Stimulated activated CD8-positive, alpha-beta memory T cell treated with anti-CD3 and anti-CD28 coated beads, Interleukin-4, amount 100 ng/mL, for 1 hour (primary cell): ENCODE measurements around the gene SCUBE2.

Experiments
- DNase-seq, 2 donors: peaks; one replicate each; pipeline ENCODE4 v3.0.0-alpha.2; 2020; ENCODE audit warnings: low read depth in 2 of 2, low spot score in 1 of 2

SCUBE2 gene

DNA sequence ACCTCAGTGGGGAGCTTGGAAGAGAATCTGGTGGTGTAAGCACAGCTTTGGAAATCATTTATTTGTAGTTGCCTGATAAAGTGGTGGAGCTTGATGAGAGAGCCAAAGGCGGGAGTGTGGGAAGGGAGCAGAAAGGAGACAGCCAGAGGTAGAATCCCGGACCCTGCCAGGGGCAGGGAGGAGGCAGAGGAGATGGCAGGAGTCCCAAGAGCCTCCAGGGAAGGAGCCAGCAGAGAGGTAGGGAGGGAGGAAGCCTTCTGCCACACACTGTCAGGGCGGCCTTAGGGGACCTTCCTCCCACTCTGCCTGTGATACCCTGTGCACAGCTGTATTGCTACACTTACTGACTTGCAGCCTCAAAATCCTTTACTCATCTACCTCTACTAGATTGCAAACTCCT is 15.4 kb downstream of the SCUBE2 start:
- DNase-seq: no peak

DNA sequence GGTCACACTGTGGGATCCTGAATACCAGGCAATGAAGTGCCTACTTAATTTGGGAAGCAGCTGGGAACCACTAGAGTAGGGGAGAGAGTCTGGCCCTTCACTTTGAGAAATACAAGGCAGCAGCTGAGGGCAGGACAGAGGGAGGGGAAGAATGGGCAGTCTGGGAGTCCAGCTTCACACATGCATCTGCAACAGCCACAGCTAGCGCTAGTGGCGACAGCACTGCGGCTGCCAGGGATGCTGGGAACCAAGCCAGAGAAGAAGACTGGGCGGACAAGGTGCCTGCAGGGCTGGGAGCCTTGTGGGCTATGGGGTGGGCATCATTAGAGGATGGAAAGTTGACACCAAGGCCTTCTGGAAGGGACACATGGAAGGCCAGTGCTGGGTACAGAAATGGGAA is 15.8 kb downstream of the SCUBE2 start:
- DNase-seq: no peak

DNA sequence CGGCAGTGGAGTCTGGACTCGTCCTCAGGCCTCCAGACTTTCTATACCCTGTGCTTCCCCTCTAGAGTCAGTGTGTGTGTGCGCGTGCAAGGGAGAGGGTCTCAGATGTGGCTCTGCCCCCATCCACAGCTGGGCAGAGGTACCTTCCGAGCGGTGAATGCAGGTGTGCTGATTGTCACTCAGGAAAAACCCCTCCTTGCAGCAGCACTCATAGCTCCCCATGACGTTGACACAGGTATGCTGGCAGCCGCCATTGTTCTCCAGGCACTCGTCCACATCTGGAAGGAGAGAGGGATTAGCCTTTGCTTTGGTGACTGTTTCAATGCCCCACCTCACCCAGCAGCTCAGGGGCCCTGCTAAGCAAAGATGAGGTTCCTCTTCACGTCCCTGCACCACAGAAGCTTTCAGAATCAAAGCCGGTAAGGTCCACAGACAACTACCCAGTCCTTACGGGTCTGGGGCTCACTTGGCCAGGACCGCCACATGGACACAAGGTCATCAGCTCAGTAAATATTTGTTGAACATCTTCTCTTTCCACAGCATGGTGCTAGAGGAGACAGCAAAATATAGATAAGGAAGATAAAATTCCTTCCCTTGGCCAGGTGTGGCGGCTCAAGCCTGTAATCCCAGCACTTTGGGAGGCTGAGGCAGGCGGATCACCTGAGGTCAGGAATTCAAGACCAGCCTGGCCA is 16.9 kb downstream of the SCUBE2 start:
- DNase-seq: no peak

- DNase-seq: no peak
Observed at GRCh38 chr11:9073466-9074225, 17.8 kb downstream of the SCUBE2 start.

DNA sequence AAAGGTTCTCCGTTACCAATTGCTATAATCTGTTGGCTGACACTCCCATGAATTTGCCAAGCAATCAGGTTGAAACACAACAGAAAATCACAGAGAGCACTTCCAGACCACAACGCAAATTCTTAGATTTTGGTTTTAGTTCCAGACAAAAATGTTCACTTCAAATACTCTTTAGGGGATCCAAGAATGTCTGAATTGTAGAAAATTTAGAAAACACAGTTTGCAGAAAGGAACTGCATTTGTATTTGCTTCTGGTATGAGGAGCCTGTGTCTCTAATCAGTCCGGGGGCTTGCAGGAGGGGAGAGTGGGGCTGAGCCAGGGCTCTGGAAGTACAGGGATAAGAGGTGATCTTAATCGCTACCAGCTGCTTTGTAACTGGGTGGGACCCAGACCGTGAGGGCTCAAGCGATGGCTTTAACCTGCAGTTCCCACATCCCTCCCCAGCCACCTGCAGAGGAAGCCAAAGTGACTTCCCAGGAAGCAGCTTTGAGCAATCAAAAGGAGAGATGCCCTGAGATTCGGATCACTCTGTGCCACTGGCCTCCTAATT is 18.7 kb downstream of the SCUBE2 start:
- DNase-seq: no peak

GRCh38 chr11:9071692-9072091 is 19.7 kb downstream of the SCUBE2 start:
- DNase-seq: no peak

GRCh38 chr11:9070749-9071491 is 20.5 kb downstream of the SCUBE2 start:
- DNase-seq: no peak

- DNase-seq: no peak
Observed at GRCh38 chr11:9069862-9070470, 21.4 kb downstream of the SCUBE2 start.

DNA sequence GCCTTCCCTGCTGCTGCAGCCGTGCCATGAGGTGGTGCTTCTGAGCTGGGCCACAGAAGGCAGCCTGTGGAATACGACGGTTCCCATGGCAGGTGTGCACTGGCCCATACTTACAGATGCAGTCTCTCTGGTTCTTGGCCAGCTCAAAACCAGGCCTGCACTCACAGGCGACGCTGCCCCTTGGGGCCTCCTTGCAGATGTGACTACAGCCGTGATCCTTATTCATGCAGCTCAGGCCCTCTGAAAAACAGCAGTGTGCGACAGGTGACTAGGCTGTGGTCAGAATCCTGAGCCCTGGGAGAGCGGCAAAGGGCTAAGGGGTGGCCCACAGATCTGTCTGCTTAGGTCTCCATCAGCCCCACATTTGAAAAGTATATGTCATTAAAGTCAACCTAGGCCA is 22.1 kb downstream of the SCUBE2 start:
- no peak for DNase-seq

GRCh38 chr11:9066433-9066925 is 24.9 kb downstream of the SCUBE2 start:
- DNase-seq: no peak

DNA sequence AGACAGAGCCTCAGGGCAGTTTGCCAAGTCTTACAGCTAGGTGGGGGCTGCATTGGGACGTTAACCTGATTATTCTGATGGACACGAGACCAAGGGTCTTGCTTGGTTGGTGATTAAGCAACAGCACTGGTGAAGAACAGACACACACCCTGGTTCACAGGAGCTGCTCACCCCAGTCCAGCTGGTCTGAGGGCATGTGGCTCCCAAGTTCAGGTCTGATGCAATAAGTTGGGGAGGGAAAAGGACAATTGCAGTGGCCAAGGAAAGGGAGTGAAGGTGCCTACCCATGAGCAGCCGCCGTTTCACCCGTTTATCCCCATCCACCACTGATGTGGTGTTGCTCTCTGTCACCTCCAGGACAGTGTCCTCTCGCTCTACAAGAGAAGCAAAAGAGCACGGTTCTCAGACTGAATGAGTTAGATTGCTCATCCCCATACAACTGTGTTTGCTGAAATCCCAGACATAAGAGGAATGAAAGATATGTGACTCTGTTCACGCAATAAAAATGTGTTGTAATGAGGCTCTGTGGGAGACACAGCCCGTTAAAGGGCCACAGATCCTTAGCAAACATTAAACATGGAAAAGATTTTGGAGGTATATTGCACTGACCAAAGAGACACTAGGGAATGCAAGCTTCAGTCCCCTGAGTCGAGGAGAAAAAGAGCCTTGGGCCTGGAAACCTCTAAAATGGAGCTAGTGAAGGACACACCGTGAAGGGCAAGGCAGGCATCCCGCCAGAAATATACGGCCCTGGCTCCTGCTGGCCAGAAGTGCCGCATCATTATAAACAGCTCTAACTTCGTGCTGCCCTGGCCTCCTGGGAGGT is 25.6 kb downstream of the SCUBE2 start:
- DNase-seq: no peak

GRCh38 chr11:9061807-9062206 is 29.6 kb downstream of the SCUBE2 start:
- no peak for DNase-seq

- DNase-seq: no peak
Observed at GRCh38 chr11:9060700-9061111, 30.7 kb downstream of the SCUBE2 start.

GRCh38 chr11:9059406-9059805 is 32.0 kb downstream of the SCUBE2 start:
- no peak for DNase-seq

DNA sequence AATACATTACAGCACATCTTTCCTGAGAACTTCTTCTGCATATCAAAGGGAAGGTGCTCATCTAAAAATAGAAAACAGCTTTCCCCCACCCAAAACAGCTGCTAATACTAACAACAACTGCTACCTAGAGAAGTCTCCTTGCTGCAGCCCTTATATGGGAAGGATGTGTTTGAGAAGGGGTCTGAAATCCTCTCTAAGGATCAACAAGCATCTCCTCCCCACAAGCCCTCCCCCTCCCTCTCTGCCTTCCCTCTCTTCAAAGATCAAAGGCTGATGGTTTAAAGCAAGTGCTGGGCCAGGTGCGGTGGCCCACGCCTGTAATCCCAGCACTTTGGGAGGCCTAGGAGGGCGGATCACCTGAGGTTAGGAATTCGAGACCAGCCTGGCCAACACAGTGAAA is 33.5 kb downstream of the SCUBE2 start:
- DNase-seq: no peak

DNA sequence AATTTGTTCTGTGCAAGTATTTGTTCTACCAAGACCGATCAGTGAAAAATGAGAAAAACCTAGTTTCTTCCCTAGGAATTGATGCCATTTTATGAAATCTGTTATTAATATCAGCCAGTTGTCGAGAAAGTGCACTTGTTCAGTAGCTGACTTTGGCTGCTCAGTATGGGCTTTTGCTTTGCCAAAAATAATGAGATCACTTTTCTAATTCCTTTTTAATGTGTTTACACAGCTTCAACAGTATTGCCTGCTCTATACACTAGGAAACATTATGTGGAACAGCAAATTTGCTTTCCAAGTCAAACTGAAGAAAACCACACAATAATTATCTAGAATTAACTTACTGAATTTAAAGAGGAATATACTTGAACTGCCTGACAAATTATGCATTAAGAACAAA is 34.4 kb downstream of the SCUBE2 start:
- no peak for DNase-seq

DNA sequence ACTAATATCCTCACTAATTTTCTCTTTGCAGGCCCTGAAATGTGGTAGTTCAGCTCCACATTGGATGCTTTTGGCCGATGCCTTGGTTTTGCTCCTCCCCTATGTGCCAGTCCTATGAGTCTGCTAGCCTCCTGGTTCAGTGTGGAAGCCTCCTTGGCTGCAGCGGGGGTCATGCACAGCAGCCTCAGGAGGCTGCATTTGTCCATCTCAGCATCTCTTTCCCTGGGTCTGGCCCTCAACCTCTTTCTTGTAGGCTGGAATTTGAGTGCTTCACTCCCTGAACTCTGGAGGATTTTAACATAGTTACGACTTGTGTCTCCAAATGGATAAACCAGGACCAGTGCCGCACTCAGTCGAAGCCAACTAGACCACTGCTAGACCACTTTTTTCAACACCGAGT is 34.9 kb downstream of the SCUBE2 start:
- no peak for DNase-seq

DNA sequence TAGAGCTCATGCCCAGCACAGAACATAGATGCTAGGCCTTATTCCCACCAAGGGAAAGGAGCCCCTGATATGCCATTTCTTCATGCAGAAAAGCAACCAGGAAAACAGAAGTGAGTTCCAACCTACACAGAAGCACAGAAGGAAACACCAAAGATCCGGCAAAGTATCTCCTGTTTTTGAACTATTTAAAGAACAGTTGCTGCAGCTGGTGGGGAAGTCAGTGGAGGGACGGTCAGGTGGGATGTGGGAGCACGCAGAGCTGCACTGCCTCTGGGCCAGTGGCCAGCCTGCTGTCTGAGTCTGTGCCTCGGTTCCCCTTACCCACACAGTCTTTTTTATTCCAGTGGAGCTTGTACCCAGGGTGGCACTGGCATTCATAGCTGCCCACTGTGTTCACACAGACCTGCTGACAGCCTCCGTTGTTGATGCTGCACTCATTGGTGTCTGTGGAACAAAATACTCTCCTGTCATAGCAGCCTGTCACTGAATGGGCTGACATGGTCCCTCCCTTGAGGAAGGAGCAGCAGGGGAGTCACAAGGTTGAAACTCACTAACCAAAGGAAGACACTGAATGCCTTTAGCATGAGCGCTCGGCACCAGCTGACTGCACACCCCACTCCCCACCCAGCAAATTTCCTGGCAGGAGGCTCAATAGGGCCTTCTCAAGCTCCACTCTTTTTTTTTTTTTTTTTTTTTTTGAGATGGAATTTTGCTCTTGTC is 37.9 kb downstream of the SCUBE2 start:
- DNase-seq: no peak

- DNase-seq: no peak
Observed at GRCh38 chr11:9052316-9052715, 39.1 kb downstream of the SCUBE2 start.

DNA sequence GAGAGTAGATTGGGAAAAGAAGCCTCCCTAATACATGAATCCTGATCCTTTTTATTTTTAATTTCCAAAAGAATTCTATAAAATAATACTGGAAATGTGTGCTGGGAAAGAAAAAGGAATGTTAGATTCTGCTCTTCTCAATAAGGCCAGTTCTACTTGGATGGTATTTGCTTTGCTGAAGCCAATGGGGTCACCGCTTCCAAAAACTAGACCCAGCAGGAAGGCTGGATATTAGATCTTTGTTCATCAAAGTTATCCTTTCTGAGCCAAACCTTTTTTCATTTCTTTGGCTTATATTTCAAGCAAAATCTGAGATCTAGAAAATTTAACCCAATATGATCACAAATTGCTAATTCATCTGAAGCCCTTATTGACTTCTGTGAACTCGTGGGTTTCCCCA is 41.4 kb downstream of the SCUBE2 start:
- no peak for DNase-seq
